ENCODE data around the gene CAMK4.

DNA sequence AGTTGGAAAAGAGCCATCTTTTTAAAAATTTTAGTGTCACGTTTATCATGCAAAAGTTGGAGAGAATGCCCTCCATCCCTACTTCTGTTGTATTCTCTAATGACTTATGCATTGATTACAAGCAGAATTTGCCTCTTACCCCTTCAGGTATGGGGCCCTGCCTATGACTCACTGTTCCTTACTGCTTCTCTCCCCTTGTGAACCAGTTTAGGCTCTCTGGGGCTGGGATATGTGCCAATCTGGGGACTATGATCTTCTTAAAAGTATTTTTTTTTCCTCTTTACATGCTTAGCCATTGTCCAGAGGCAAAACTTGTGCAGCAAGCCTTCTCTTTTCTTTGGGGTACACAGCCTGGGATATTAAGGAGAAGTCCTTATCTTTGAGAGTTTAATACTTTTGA is 37.4 kb downstream of the CAMK4 start:
- no peak for TF ChIP-seq POLR2A (IDR thresholded peaks at IDR 0.05)
- TF ChIP-seq, protein P1, sequence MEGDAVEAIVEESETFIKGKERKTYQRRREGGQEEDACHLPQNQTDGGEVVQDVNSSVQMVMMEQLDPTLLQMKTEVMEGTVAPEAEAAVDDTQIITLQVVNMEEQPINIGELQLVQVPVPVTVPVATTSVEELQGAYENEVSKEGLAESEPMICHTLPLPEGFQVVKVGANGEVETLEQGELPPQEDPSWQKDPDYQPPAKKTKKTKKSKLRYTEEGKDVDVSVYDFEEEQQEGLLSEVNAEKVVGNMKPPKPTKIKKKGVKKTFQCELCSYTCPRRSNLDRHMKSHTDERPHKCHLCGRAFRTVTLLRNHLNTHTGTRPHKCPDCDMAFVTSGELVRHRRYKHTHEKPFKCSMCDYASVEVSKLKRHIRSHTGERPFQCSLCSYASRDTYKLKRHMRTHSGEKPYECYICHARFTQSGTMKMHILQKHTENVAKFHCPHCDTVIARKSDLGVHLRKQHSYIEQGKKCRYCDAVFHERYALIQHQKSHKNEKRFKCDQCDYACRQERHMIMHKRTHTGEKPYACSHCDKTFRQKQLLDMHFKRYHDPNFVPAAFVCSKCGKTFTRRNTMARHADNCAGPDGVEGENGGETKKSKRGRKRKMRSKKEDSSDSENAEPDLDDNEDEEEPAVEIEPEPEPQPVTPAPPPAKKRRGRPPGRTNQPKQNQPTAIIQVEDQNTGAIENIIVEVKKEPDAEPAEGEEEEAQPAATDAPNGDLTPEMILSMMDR (IDR thresholded peaks at IDR 0.05): no peak
